SK-N-MC (cell line): ENCODE measurements around the gene ZNF506.

Experiments
- EZH2 ChIP-seq: fragments of 200-600 bp; sonication (generic); IDR thresholded peaks from one replicate; pipeline ENCODE4 v1.6.1; 2017; ENCODE audit warnings: antibody characterized with exemption
- POLR2AphosphoS5 ChIP-seq: IDR thresholded peaks from 2 replicates; pipeline ENCODE4 v1.6.1; 2012; ENCODE audit warnings: mild to moderate bottlenecking, low read depth, low read length, borderline replicate concordance

GRCh38 chr19:19746286-19747213 lies 75.0 kb downstream of the ZNF506 start:
- no peak for TF ChIP-seq POLR2AphosphoS5
- no peak for TF ChIP-seq EZH2
